HG03108 (cell line): Measurements from ENCODE around the gene SLC4A8.

Experiments used
- ATAC-seq: cut with Tn5 transposase; IDR thresholded peaks from one replicate; pipeline ENCODE4 v1.9.1; 2021; ENCODE audit warnings: moderate library complexity; ENCODE audit not compliant: unreplicated experiment

The SLC4A8 gene

GRCh38 chr12:51424662-51425539 is at the start of gene SLC4A8:
SLC4A8 (plus strand) TSS chr12:51424831; CDS start chr12:51424988, 157 bp downstream.
- peak; percentile 86 for ATAC-seq

GRCh38 chr12:51374856-51375255 is 49.8 kb upstream of the SLC4A8 start:
- ATAC-seq: no peak

- ATAC-seq: no peak
These were observed 47.3 kb upstream of the SLC4A8 start for GRCh38 chr12:51377099-51377984.

GRCh38 chr12:51378749-51379148 is 45.9 kb upstream of the SLC4A8 start:
- no peak for ATAC-seq

GRCh38 chr12:51379571-51379970 is 45.1 kb upstream of the SLC4A8 start:
- no peak for ATAC-seq

GRCh38 chr12:51381226-51382079 is 43.2 kb upstream of the SLC4A8 start:
- no peak for ATAC-seq

GRCh38 chr12:51382173-51382572 is 42.5 kb upstream of the SLC4A8 start:
- no peak for ATAC-seq

GRCh38 chr12:51383269-51383905 is 41.2 kb upstream of the SLC4A8 start:
- no peak for ATAC-seq

- ATAC-seq: no peak
These were observed 38.3 kb upstream of the SLC4A8 start for GRCh38 chr12:51386351-51386750.

GRCh38 chr12:51388069-51388799 is 36.4 kb upstream of the SLC4A8 start:
- no peak for ATAC-seq

- ATAC-seq: no peak
These were observed 35.8 kb upstream of the SLC4A8 start for GRCh38 chr12:51388846-51389245.

GRCh38 chr12:51389302-51389999 is 35.2 kb upstream of the SLC4A8 start:
- ATAC-seq: no peak

- no peak for ATAC-seq
These were observed 34.2 kb upstream of the SLC4A8 start for GRCh38 chr12:51390457-51390856.

- ATAC-seq: no peak
These were observed 33.7 kb upstream of the SLC4A8 start for GRCh38 chr12:51390891-51391282.

- peak; percentile 37 for ATAC-seq
These were observed 33.1 kb upstream of the SLC4A8 start, which contains the start of gene GALNT6 for GRCh38 chr12:51391283-51392123. GALNT6 (minus strand) TSS chr12:51391406; CDS start chr12:51379781, 11,625 bp downstream.

GRCh38 chr12:51392556-51393237 is 31.9 kb upstream of the SLC4A8 start:
- no peak for ATAC-seq
